Activated T-cell treated with anti-CD3 and anti-CD28 coated beads, Interleukin-2, amount 50 U/mL, for 24 hours (primary cell): ENCODE measurements around the gene TTC8.
"Not testable (repeated sequence)": the region's sequence is repeated elsewhere in the genome, so short reads cannot be mapped to it uniquely, and the experiment has no call there.

Source experiments
- DNase-seq: peaks from one replicate; pipeline ENCODE4 v3.0.0-alpha.2; 2020
- H3K27ac Mint-ChIP-seq: 2 replicates; pipeline ENCODE4 v1.8.0; 2020; ENCODE audit warnings: mild to moderate bottlenecking, mixed read lengths
- H3K27me3 Mint-ChIP-seq: 2 replicates; pipeline ENCODE4 v1.8.0; 2020; ENCODE audit warnings: mixed read lengths
- H3K36me3 Mint-ChIP-seq: 2 replicates; pipeline ENCODE4 v1.8.0; 2020; ENCODE audit warnings: low read depth, mixed read lengths
- H3K4me1 Mint-ChIP-seq: 2 replicates; pipeline ENCODE4 v1.8.0; 2020; ENCODE audit warnings: low read depth, mixed read lengths
- H3K4me3 Mint-ChIP-seq: 2 replicates; pipeline ENCODE4 v1.8.0; 2020; ENCODE audit warnings: mild to moderate bottlenecking, moderate library complexity, mixed read lengths
- H3K9me3 Mint-ChIP-seq: 2 replicates; pipeline ENCODE4 v1.8.0; 2020; ENCODE audit warnings: mixed read lengths

TTC8 gene

GRCh38 chr14:88838015-88838414 is 13.6 kb downstream of the TTC8 start:
- no peak overlapping the region for H3K4me3 Mint-ChIP-seq
- no peaks in the 10 kb centered on the region for H3K36me3 Mint-ChIP-seq
- no peaks in the 10 kb centered on the region for H3K9me3 Mint-ChIP-seq
- peaks cover 7% of the 10 kb centered on the region for H3K27me3 Mint-ChIP-seq
- no peak overlapping the region for H3K27ac Mint-ChIP-seq
- H3K4me1 Mint-ChIP-seq = no peaks in the 10 kb centered on the region
- no peak for DNase-seq

GRCh38 chr14:88840926-88841325 is 16.5 kb downstream of the TTC8 start:
- Mint-ChIP-seq H3K27me3 (peaks cover 4% of the 10 kb centered on the region), H3K27ac (no peak overlapping the region), H3K4me1 (no peaks in the 10 kb centered on the region)

GRCh38 chr14:88841741-88842140 is 17.3 kb downstream of the TTC8 start:
- DNase-seq = no peak
- Mint-ChIP-seq H3K36me3 (no peaks in the 10 kb centered on the region), H3K9me3 (no peaks in the 10 kb centered on the region), H3K4me3 (no peak overlapping the region), H3K27ac (no peak overlapping the region), H3K27me3 (peaks cover 4% of the 10 kb centered on the region), H3K4me1 (no peaks in the 10 kb centered on the region)

More at GRCh38 chr14:88840926-88841325, 16.5 kb downstream of the TTC8 start:
- no peak for DNase-seq
- no peaks in the 10 kb centered on the region for H3K36me3 Mint-ChIP-seq
- H3K9me3 Mint-ChIP-seq = no peaks in the 10 kb centered on the region
- no peak overlapping the region for H3K4me3 Mint-ChIP-seq

DNA sequence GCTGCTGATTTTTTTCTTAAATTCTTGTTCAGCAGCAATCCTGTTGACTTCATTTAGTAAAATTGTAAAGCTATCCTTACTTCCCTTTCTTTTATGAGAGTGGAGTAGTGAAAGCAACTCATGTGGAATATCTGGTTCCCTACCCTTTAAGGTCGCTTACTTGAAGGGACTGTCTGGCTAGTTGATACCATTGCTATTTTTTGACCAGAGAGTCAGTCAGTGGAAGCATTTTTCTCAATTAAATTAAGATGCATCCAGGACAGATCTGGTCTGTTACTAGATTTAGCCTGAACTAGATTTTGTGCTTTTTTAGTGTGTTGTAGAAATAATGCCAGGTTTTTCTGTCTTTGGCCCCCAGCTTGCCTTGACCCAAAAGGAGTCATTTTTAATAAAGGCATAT is 18.0 kb downstream of the TTC8 start:
- Mint-ChIP-seq H3K4me3 (no peak overlapping the region), H3K4me1 (no peaks in the 10 kb centered on the region), H3K27me3 (no peaks in the 10 kb centered on the region), H3K27ac (no peak overlapping the region), H3K36me3 (no peaks in the 10 kb centered on the region), H3K9me3 (no peaks in the 10 kb centered on the region)
- DNase-seq = no peak

DNA sequence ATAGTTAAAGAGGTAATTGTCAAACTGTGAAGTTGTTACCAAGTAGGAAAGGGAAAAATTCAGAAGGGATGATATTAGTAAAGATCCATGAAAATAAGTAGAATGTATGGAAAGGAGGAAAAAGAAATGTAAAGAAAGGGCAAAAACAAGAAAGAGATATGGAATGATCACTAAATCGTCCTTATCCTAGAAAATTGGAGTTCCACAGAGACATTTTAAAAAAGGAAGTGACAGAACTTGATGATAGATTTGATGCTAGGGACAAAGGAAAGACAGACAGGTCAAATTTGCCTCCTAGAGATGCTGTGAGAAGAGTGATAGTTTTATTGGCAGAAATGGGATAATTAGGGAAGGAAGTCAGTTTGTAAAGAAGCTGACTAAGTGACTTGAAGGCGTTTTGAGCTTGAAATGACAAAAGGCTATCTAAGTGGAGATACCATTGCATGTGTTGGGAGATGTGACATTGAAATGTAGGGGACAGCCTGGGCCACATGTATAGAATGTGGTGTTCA is 20.6 kb downstream of the TTC8 start:
- H3K36me3 Mint-ChIP-seq = no peaks in the 10 kb centered on the region
- no peak overlapping the region for H3K27ac Mint-ChIP-seq
- no peaks in the 10 kb centered on the region for H3K9me3 Mint-ChIP-seq
- no peaks in the 10 kb centered on the region for H3K4me1 Mint-ChIP-seq
- no peaks in the 10 kb centered on the region for H3K27me3 Mint-ChIP-seq
- H3K4me3 Mint-ChIP-seq = no peak overlapping the region
- DNase-seq = no peak

- DNase-seq = no peak
- no peaks in the 10 kb centered on the region for H3K36me3 Mint-ChIP-seq
Observed at GRCh38 chr14:88848571-88848970, 24.1 kb downstream of the TTC8 start.

GRCh38 chr14:88849716-88850115 is 25.3 kb downstream of the TTC8 start:
- Mint-ChIP-seq H3K4me1 (no peaks in the 10 kb centered on the region), H3K27ac (no peak overlapping the region), H3K9me3 (no peaks in the 10 kb centered on the region), H3K36me3 (no peaks in the 10 kb centered on the region), H3K4me3 (no peak overlapping the region), H3K27me3 (no peaks in the 10 kb centered on the region)
- DNase-seq = no peak

More at GRCh38 chr14:88848571-88848970, 24.1 kb downstream of the TTC8 start:
- H3K27me3 Mint-ChIP-seq = no peaks in the 10 kb centered on the region
- no peaks in the 10 kb centered on the region for H3K4me1 Mint-ChIP-seq
- no peak overlapping the region for H3K27ac Mint-ChIP-seq
- H3K4me3 Mint-ChIP-seq = no peak overlapping the region
- no peaks in the 10 kb centered on the region for H3K9me3 Mint-ChIP-seq

DNA sequence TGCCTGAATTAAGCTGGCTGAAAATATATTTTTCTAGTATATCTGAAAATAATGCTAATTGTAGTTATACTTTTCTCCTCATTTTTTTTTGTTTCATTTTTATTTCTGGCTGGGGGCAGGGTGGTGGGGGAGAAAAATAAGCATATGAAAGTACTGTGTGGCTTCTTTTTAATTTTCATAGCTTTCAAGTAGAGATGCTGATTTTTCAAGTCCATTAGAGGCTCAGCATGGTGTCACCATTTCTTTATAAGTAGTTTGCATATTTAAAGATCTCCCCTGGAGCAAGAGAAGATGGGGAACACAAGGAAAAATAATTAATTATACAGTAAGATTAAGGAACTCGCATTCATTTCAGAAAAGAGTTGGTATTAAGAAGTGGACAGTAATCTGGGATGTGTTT is 27.1 kb downstream of the TTC8 start:
- H3K4me1 Mint-ChIP-seq = no peaks in the 10 kb centered on the region
- no peak overlapping the region for H3K27ac Mint-ChIP-seq
- H3K27me3 Mint-ChIP-seq = no peaks in the 10 kb centered on the region
- H3K9me3 Mint-ChIP-seq = no peaks in the 10 kb centered on the region
- DNase-seq = no peak
- H3K36me3 Mint-ChIP-seq = no peaks in the 10 kb centered on the region
- no peak overlapping the region for H3K4me3 Mint-ChIP-seq

GRCh38 chr14:88852632-88853031 is 28.2 kb downstream of the TTC8 start:
- Mint-ChIP-seq H3K4me1 (no peaks in the 10 kb centered on the region), H3K9me3 (no peaks in the 10 kb centered on the region), H3K27ac (no peak overlapping the region), H3K4me3 (no peak overlapping the region), H3K36me3 (no peaks in the 10 kb centered on the region), H3K27me3 (no peaks in the 10 kb centered on the region)
- DNase-seq = no peak

- H3K4me3 Mint-ChIP-seq = no peak overlapping the region
- H3K4me1 Mint-ChIP-seq = no peaks in the 10 kb centered on the region
- H3K9me3 Mint-ChIP-seq = no peaks in the 10 kb centered on the region
- no peaks in the 10 kb centered on the region for H3K36me3 Mint-ChIP-seq
- DNase-seq = no peak
- H3K27ac Mint-ChIP-seq = no peak overlapping the region
- no peaks in the 10 kb centered on the region for H3K27me3 Mint-ChIP-seq
Observed at GRCh38 chr14:88853129-88853528, 28.7 kb downstream of the TTC8 start.

DNA sequence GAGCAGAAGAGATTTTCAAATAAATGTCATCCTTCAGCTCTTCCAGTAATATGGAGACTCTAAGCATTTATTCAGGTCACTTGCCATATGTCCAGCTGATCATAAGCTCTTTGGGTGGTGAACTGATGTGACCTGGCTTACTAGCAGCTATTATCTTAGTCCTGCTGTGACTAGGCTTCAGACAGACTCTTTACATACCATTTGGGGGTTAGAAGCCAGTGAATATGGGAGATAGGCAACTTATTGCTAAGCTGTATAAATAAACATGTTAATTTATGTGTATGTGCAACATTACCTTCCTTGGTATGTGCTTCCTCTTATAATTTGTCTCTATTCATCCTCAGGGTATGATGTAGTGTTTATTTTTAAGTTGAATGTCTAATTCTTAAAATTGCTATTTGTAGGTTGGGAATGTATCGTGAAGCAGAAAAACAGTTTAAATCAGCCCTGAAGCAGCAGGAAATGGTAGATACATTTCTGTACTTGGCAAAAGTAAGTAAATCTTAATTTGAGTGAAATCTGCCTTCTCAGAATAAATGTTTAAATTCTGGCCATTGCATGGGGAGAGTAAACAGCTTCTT is 32.4 kb downstream of the TTC8 start:
- no peak overlapping the region for H3K27ac Mint-ChIP-seq
- no peak overlapping the region for H3K4me3 Mint-ChIP-seq
- DNase-seq = no peak
- H3K27me3 Mint-ChIP-seq = no peaks in the 10 kb centered on the region
- peaks cover 5% of the 10 kb centered on the region for H3K36me3 Mint-ChIP-seq
- no peaks in the 10 kb centered on the region for H3K9me3 Mint-ChIP-seq
- H3K4me1 Mint-ChIP-seq = no peaks in the 10 kb centered on the region

- H3K4me1 Mint-ChIP-seq, DNase-seq, H3K27ac Mint-ChIP-seq, H3K4me3 Mint-ChIP-seq, H3K36me3 Mint-ChIP-seq, H3K9me3 Mint-ChIP-seq, H3K27me3 Mint-ChIP-seq: not testable (repeated sequence)
Observed at GRCh38 chr14:88857861-88858260, 33.4 kb downstream of the TTC8 start.

GRCh38 chr14:88859118-88859517 is 34.7 kb downstream of the TTC8 start:
- not testable (repeated sequence) for H3K27me3 Mint-ChIP-seq

GRCh38 chr14:88863167-88863566 is 38.7 kb downstream of the TTC8 start:
- no peak overlapping the region for H3K4me3 Mint-ChIP-seq
- H3K9me3 Mint-ChIP-seq = no peaks in the 10 kb centered on the region
- H3K27me3 Mint-ChIP-seq = no peaks in the 10 kb centered on the region
- no peaks in the 10 kb centered on the region for H3K4me1 Mint-ChIP-seq
- peaks cover 5% of the 10 kb centered on the region for H3K36me3 Mint-ChIP-seq
- no peak for DNase-seq
- no peak overlapping the region for H3K27ac Mint-ChIP-seq

More at GRCh38 chr14:88859118-88859517, 34.7 kb downstream of the TTC8 start:
- H3K27ac Mint-ChIP-seq, DNase-seq, H3K36me3 Mint-ChIP-seq, H3K9me3 Mint-ChIP-seq, H3K4me1 Mint-ChIP-seq, H3K4me3 Mint-ChIP-seq: not testable (repeated sequence)

DNA sequence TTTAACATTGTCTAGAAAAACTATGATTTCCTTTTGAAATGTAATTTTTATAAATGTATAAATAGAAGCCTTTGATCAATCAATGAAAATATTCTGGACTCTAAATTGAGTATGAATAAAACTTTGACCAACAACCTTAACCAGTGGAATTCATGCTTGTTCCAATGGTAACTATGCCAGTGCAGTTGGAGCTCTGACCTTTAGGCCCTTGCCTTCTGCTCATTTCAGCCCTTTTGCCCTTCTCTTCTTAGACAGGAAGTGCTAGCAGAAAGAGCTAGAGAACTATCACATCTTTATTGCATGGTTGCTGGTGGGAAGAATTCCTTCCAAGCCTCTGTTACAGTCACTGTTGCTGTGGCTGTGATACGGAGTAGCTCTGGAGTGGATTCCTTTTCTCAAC is 39.7 kb downstream of the TTC8 start:
- H3K36me3 Mint-ChIP-seq = peaks cover under 1% of the 10 kb centered on the region
- no peak overlapping the region for H3K27ac Mint-ChIP-seq
- H3K4me1 Mint-ChIP-seq = no peaks in the 10 kb centered on the region
- no peaks in the 10 kb centered on the region for H3K27me3 Mint-ChIP-seq
- DNase-seq = no peak
- H3K4me3 Mint-ChIP-seq = no peak overlapping the region
- no peaks in the 10 kb centered on the region for H3K9me3 Mint-ChIP-seq

GRCh38 chr14:88866305-88866704 is 41.9 kb downstream of the TTC8 start:
- no peak for DNase-seq
- no peak overlapping the region for H3K4me3 Mint-ChIP-seq
- no peaks in the 10 kb centered on the region for H3K36me3 Mint-ChIP-seq
- H3K27ac Mint-ChIP-seq = no peak overlapping the region
- H3K4me1 Mint-ChIP-seq = no peaks in the 10 kb centered on the region
- H3K9me3 Mint-ChIP-seq = no peaks in the 10 kb centered on the region
- H3K27me3 Mint-ChIP-seq = no peaks in the 10 kb centered on the region
